ENCODE data around the gene KLHL12.

DNA sequence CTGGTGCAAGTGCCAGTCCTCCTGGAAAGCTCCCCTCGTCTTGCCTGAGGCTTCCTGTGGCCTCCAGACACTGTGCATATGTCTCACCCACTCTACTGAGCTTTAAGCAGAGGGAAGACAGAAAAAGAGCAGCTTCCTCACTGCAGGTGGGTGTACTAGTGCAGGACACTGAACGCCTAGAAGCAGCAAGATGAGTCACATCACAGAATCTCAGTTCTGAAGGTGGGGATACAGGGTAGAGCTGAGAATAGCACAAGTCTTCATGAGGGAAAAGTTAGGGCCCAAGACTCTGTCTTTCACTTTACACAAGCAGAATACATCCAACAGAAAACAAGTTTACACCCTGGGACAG, 78.9 kb downstream of the KLHL12 start:
- TF ChIP-seq CTCF (conservative IDR thresholded peaks at IDR 0.05): no peak
- TF ChIP-seq EZH2 (IDR thresholded peaks at IDR 0.05; ENCODE audit: low read depth): no peak

All from PC-9 (cell line).